Measurements from ENCODE around the gene TMCC1. TPM values are rescaled to one million over a fixed set of nuclear protein-coding genes. Genes with fewer than 3 reads are reported as not detected.

Gene TMCC1
- total and polyA plus RNA-seq, 11 donors, result 9.6 to 38.3 (median 22.6) TPM

DNA sequence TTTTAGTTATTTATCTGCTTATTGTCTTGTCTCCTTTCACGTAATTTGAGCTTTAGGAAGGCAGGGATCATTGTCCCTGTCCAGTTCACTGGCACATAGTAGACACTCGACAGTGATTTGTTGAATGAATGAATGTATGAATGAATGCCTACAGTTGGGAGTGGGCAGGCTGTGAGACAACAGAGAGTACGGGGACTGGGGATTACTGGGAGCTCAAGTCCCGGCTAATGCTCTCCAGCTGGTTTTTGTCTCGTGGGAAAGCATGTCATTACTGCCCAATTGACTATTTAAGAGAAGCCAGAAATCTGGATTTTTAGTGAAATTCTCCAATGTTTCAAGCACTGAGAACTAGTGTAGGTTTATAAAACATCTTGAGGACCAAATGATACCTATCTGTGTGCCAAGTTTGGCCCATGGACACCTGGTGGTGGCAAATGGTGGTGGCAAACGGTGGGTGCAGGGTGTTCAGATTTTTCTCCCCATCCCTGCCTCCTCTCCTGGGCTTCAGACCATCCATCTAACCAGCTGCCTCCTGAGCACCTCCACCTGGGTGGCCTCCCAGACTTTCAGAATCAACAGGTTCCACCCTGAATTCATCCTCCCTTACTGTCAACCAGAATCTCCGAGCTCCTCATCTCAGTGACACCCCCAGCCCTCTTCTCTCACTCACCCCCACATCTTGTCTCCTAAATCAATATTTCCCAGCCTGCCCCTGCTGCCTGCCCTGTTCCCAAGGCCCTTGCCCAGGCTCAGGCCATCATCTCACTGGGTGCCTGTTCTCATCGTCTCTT lies 44.8 kb upstream of the TMCC1 start:
- Histone ChIP-seq H3K36me3 (no peaks in the 10 kb centered on the region), H3K27me3 (peaks cover 0 to 2% (median 0%) of the 10 kb centered on the region in 9 donors), H3K4me1 (peaks cover 0 to 9% (median 0%) of the 10 kb centered on the region in 12 donors), H3K27ac (no peak overlapping the region), H3K9me3 (no peaks in the 10 kb centered on the region), H3K4me3 (no peak overlapping the region)
- intact Hi-C loops (cut with DNase I), result loop anchor here in 9 of 10 donors (5.0 to 10.0 kb wide), 7 partner anchors 104 to 554 kb away; no protein-coding TSS in a partner anchor
- 86 to 91% (median 88%) methylated on average over 8 of the region's 8 CpGs for WGBS, 4 donors
- ATAC-seq (no peak), DNase-seq (no peak)
- TF ChIP-seq, protein P1, sequence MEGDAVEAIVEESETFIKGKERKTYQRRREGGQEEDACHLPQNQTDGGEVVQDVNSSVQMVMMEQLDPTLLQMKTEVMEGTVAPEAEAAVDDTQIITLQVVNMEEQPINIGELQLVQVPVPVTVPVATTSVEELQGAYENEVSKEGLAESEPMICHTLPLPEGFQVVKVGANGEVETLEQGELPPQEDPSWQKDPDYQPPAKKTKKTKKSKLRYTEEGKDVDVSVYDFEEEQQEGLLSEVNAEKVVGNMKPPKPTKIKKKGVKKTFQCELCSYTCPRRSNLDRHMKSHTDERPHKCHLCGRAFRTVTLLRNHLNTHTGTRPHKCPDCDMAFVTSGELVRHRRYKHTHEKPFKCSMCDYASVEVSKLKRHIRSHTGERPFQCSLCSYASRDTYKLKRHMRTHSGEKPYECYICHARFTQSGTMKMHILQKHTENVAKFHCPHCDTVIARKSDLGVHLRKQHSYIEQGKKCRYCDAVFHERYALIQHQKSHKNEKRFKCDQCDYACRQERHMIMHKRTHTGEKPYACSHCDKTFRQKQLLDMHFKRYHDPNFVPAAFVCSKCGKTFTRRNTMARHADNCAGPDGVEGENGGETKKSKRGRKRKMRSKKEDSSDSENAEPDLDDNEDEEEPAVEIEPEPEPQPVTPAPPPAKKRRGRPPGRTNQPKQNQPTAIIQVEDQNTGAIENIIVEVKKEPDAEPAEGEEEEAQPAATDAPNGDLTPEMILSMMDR (IDR thresholded peaks at IDR 0.05), result no peak
- TF ChIP-seq POLR2A (IDR thresholded peaks at IDR 0.05), result no peak

GRCh38 chr3:129937717-129938116 lies 44.2 kb upstream of the TMCC1 start:
- Histone ChIP-seq H3K27me3 (peaks cover 0 to 2% (median 0%) of the 10 kb centered on the region in 9 donors), H3K4me3 (no peak overlapping the region), H3K36me3 (no peaks in the 10 kb centered on the region), H3K4me1 (peaks cover 0 to 9% (median 0%) of the 10 kb centered on the region in 12 donors), H3K27ac (no peak overlapping the region), H3K9me3 (no peaks in the 10 kb centered on the region)
- no peak for DNase-seq
- 88 to 94% (median 91%) methylated on average over 9 of the region's 9 CpGs for WGBS, 4 donors
- ATAC-seq, result no peak
- TF ChIP-seq POLR2A (IDR thresholded peaks at IDR 0.05), result no peak
- TF ChIP-seq, protein P1 (IDR thresholded peaks at IDR 0.05), result no peak
- intact Hi-C loops (cut with DNase I), result loop anchor here in 9 of 10 donors (5.0 to 10.0 kb wide), 7 partner anchors 103 to 553 kb away; no protein-coding TSS in a partner anchor

DNA sequence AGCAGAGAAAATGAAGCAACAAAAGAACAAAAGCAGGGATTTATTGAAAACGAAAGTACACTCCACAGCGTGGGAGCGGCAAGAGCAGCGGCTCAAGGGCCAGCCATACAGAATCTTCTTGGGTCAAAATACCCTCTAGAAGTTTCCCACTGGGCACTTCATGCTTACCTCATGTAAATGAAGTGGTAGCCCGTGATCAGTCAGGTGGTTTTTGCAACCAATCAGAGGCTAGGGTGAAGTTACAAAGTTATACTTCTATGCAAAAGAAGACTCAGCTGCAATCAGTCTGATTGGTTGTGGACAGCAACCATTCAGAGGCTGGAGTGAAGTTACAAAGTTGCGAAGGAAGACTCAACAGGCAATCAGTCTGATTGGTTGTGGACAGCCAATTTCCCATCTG lies 43.2 kb upstream of the TMCC1 start:
- intact Hi-C loops (cut with DNase I), result loop anchor here in 9 of 10 donors (5.0 to 10.0 kb wide), 7 partner anchors 102 to 552 kb away; no protein-coding TSS in a partner anchor
- H3K4me3 ChIP-seq, result peak overlapping the region in 10 of 12 donors; percentile 23 to 58 (median 43)
- WGBS, 4 donors, result 37 to 51% (median 48%) methylated on average over 6 of the region's 6 CpGs
- peak overlapping the region in 4 of 12 donors; percentile 17 to 25 (median 21) for H3K27ac ChIP-seq
- H3K36me3 ChIP-seq, result no peaks in the 10 kb centered on the region
- TF ChIP-seq, protein P1 (IDR thresholded peaks at IDR 0.05), result no peak
- TF ChIP-seq POLR2A (IDR thresholded peaks at IDR 0.05), result no peak
- H3K9me3 ChIP-seq, result no peaks in the 10 kb centered on the region
- ATAC-seq (peak; percentile 35 to 61 (median 46)), DNase-seq (peak in 2 of 5 donors; percentile 32 to 33)
- H3K27me3 ChIP-seq, result peaks cover 0 to 2% (median 0%) of the 10 kb centered on the region in 9 donors
- H3K4me1 ChIP-seq, result peaks cover 0 to 9% (median 0%) of the 10 kb centered on the region in 12 donors
